GM13977 (cell line): ENCODE results near the gene EHD3.

Experiments used
- DNase-seq: peaks from one replicate; pipeline ENCODE4 v3.0.0; 2012; ENCODE audit warnings: low spot score
- in situ Hi-C: fragments of 300-500 bp; cut with MboI; formaldehyde crosslinking; loops from one replicate; pipeline ENCODE4 v1.12.0; 2022; ENCODE audit warnings: low sequenced_read_pairs, low pct_unique_long_range_greater_than_20kb, mixed read lengths, inconsistent platforms; ENCODE audit not compliant: unreplicated experiment
- TF ChIP-seq, protein P1 (sequence below): IDR thresholded peaks from 2 replicates; pipeline ENCODE4 v1.5.1; 2012; ENCODE audit warnings: mild to moderate bottlenecking, control low read depth; ENCODE audit not compliant: insufficient read depth; ENCODE audit errors: extremely low read depth, missing control alignments

The EHD3 gene

DNA sequence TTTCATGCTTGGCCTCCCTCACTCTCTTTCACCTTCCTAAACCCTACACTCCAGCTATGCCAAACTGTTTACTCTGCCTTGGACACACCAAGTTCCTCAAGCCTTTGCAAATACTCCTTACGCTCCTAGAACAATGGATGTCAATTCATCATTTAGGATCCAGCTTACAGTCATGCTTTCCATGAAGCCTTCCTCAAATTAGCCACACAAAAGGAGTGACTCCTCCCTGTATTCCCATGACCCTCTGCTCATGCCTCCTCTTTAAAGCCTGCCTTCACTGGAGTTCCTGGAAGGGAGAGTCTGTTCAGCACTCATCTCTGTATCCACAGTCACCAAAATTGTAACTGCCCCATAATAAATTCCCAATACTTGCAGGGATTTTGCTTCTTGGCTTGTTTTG, 721 bp upstream of the EHD3 start:
- in situ Hi-C loops, result no loop called here
- DNase-seq, result no peak
- TF ChIP-seq, protein P1, sequence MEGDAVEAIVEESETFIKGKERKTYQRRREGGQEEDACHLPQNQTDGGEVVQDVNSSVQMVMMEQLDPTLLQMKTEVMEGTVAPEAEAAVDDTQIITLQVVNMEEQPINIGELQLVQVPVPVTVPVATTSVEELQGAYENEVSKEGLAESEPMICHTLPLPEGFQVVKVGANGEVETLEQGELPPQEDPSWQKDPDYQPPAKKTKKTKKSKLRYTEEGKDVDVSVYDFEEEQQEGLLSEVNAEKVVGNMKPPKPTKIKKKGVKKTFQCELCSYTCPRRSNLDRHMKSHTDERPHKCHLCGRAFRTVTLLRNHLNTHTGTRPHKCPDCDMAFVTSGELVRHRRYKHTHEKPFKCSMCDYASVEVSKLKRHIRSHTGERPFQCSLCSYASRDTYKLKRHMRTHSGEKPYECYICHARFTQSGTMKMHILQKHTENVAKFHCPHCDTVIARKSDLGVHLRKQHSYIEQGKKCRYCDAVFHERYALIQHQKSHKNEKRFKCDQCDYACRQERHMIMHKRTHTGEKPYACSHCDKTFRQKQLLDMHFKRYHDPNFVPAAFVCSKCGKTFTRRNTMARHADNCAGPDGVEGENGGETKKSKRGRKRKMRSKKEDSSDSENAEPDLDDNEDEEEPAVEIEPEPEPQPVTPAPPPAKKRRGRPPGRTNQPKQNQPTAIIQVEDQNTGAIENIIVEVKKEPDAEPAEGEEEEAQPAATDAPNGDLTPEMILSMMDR, result no peak

DNA sequence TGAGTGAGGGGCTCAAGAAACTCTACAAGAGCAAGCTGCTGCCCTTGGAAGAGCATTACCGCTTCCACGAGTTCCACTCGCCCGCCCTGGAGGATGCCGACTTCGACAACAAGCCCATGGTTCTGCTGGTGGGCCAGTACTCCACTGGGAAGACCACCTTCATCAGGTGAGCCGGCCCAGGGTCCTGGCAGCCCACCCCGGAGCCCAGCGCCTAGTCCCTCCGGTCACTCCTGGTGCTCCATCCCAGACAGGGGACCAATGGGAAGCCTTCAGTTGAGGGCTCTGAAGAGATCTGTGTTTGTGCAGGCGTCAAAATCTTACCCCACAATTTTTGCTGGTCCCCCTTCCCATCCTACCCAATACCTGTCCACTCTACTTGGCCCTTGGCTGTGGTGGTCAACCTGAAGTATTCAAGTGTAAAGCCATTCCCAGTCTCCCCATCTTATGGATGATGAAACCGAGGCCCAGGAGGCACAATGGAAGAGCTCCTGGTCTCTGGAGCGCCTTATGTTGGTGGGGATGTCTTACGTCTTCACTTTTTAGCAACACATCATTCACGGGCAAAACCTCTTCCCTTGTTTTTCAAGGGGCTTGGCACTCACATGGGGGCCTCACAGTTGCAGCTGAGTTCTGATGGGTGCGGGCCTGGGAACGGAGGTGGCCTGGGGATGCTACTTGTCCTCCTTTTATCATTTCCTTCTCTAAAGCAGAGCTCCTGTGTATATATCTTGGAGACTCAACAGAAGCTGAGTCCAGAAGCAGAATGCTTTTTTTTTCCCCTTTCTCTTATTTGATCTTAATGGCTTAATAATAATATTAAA, 941 bp downstream of the EHD3 start:
- DNase-seq, result no peak
- in situ Hi-C loops, result no loop called here
- TF ChIP-seq, protein P1, result no peak

DNA sequence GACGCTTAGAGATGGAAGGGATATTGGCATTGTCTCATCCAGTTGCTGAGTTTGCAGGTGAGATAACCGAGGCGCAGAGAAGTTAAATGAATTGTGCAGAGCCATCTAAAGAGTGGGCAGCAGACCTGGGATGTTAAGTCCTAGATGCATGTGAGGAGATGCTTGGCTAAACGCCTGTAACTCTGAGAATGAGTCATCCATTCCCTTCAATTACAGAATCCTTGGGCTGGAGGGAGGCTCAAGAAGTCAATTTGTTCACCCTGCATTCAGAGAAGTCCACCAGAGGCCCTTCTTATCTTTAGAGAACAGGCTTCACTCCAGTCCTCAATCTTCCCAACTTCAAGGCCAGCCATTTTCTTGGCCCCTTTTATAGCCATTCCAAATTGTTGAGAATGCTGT, 1.6 kb downstream of the EHD3 start:
- in situ Hi-C loops, result no loop called here
- TF ChIP-seq, protein P1, result no peak
- DNase-seq, result no peak

DNA sequence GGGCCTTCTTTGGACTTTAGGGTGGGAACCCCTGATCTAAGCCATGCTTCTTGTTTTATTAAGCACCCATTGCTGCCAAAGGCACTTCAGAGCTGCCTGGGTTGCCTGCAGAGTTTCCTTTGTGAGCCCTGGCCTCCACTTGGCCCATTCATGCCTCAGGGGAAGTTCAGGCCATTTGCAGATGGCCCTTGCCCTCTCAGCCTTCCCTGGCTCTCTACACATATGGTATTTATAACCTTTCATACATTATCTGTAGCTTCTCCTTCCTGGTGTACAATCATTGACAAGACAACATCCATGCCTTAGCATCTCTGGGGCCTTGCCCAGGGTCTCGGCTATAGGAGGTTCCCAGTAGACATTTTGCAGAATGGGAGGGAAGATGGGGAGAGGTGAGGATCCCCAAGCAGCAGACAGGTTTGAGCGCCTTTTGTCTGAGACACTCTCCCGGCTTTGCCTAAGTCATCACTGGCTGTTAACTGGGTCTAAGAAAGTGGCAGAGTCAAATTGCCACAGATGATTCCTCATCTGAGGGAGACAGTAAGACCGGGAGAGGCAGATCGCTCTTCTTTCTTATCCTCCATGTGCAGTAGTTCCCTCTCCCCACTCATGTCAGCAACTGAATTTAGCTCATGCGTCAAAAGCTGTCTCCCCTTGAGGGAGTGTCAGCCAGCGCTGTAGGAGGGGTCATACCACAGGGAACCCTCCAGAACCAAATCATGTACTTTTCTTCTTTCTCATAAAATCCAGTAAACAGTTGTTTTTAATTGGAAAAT, 2.7 kb downstream of the EHD3 start:
- DNase-seq, result no peak
- in situ Hi-C loops, result no loop called here
- TF ChIP-seq, protein P1, result no peak

DNA sequence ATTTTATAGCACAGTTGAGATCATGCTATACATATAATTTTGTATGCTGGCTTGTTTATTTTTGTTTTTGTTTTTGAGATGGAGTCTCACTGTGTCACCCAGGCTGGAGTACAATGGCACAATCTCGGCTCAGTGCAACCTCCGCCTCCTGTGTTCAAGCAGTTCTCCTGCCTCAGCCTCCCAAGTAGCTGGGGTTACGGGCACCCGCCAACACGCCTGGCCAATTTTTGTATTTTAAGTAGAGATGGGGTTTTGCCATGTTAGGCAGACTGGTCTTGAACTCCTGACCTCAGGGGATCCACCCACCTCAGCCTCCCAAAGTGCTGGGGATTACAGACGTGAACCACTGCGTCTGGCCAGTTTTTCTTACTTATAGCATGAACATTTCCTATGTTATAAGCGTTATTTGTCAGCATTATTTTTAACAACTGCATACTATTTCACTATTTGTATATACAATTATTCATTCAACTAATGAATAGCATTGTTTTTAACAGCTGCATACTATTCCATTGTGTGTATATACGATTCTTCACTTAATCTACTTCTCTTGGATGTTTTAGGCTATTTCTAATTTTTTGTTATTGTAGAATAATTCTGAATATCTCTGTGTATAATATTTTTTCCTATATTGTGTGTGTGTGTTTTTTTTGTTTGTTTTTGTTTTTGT, 3.5 kb downstream of the EHD3 start:
- DNase-seq, result no peak
- in situ Hi-C loops, result no loop called here
- TF ChIP-seq, protein P1, result no peak

DNA sequence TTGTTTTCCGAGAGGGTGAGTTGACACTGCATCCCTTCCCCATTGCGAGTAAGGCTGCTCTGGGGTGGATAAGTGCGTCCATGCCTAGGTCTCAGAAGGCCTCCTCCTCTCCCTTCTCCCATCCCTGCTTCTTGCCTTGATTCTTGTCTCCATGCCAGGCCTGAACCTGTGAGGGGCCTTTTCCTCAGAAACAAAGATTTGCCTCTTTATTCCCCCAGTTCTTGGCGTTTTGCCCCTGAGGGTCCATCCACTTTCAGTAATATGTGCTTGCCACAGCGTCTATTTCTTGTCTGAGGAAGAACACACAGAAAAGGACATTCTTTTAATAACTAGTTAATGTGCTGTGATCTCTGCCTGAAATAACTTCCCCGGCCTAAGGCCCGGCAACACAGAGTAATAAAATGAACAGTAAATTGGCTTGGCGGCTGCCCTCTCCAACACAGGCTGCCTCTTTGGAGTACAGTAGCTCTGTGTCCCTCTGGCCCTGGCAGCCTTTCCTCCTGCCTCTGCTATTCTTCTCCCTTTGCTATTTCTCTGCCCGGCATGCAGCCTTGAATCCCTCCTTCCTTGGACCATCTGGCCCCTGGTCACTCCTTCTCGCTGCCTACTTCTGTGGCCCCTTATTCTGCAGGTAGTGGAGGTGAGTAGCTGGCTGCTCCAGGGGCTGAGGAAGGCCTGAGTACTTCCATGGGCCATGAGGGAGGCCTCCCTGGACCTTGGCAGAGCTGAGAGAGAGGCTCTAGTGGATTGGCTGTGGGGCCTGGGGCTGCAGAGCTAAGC, 4.4 kb downstream of the EHD3 start:
- no peak for DNase-seq

More for the DNA sequence above, 4.4 kb downstream of the EHD3 start:
- in situ Hi-C loops, result no loop called here
- TF ChIP-seq, protein P1, result no peak
